ENCODE data around the gene SLC15A4. TPM values are rescaled to one million over a fixed set of nuclear protein-coding genes. Genes with fewer than 3 reads are reported as not detected.
"Not testable (repeated sequence)": the region's sequence is repeated elsewhere in the genome, so short reads cannot be mapped to it uniquely, and the experiment has no call there.

SLC15A4 gene
- total and polyA plus RNA-seq, 4 donors = 7.3 to 25.3 (median 14.9) TPM

DNA sequence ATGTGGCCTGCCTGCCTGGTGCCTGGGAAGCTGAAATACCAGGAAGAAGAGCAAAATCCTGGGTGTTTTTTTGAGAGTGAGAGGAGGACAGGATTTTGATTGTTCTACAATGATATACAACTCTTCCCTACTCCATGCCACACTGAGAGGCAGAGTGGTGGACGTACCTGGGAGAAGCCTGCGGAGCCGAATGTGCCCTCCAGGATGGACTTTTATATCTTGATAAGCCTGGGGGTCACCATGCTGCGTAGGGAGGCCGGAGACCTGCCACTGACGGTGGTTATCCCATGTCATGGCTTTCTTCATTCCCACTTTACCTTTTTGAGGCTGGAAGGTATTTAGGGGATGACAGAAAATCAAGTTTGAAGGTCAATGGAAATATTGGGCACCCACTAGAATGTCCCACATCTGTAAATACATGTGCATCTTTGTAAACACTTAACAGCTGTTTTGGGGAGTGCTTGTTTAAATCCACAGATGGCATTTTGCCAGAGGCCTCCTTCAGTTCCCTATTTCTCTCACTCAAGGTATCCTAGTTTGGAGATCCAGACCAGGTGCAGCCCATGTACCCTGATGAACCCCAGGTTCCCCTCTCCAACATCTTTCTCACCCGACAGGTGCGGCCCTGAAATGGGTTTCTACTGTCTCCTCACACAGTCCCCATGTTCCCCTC lies 28.4 kb upstream of the SLC15A4 start:
- no peak for TF ChIP-seq REST (IDR thresholded peaks at IDR 0.05)
- TF ChIP-seq TAF1 (conservative IDR thresholded peaks at IDR 0.05) = no peak
- no peak for TF ChIP-seq HNF4G (IDR thresholded peaks at IDR 0.05)
- TF ChIP-seq RXRA (IDR thresholded peaks at IDR 0.05) = no peak
- TF ChIP-seq RAD21 (IDR thresholded peaks at IDR 0.05) = no peak
- TF ChIP-seq, protein P1, sequence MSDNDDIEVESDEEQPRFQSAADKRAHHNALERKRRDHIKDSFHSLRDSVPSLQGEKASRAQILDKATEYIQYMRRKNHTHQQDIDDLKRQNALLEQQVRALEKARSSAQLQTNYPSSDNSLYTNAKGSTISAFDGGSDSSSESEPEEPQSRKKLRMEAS (IDR thresholded peaks at IDR 0.05) = no peak
- no peak for TF ChIP-seq EGR1 (IDR thresholded peaks at IDR 0.05; ENCODE audit: low read depth in 2 of 2)
- TF ChIP-seq YY1 (IDR thresholded peaks at IDR 0.05) = no peak
- TF ChIP-seq NR2F2 (IDR thresholded peaks at IDR 0.05) = no peak
- TF ChIP-seq SP1 (IDR thresholded peaks at IDR 0.05) = no peak
- TF ChIP-seq, protein P2, sequence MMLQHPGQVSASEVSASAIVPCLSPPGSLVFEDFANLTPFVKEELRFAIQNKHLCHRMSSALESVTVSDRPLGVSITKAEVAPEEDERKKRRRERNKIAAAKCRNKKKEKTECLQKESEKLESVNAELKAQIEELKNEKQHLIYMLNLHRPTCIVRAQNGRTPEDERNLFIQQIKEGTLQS (IDR thresholded peaks at IDR 0.05) = no peak
- TF ChIP-seq FOXA1 (IDR thresholded peaks at IDR 0.05) = no peak
- TF ChIP-seq JUND (IDR thresholded peaks at IDR 0.05) = no peak
- TF ChIP-seq CTCF (IDR thresholded peaks at IDR 0.05; ENCODE audit: low read depth, low read length, missing input control) = no peak
- no peak for TF ChIP-seq ZBTB33 (IDR thresholded peaks at IDR 0.05)
- TF ChIP-seq FOXA2 (IDR thresholded peaks at IDR 0.05) = no peak
- H3K4me3 ChIP-seq (ENCODE audit: low read depth in 1 of 3, low read length in 3 of 3) = no peak overlapping the region
- no peaks in the 10 kb centered on the region for H3K27me3 ChIP-seq (ENCODE audit: control insufficient read depth in 4 of 4, insufficient read depth in 4 of 4, low read length in 3 of 4)
- H3K9ac ChIP-seq (ENCODE audit: low read depth in 1 of 2, low read length in 2 of 2) = no peak overlapping the region
- peak overlapping the region in 1 of 2 donors; percentile 18 for H3K27ac ChIP-seq (ENCODE audit: low read depth in 1 of 2, low read length in 2 of 2)
- H3K9me3 ChIP-seq (ENCODE audit: control insufficient read depth in 4 of 4, low read length in 3 of 4) = no peaks in the 10 kb centered on the region
- H3K4me1 ChIP-seq (ENCODE audit: control insufficient read depth in 4 of 4, insufficient read depth in 4 of 4, low read length in 3 of 4) = peaks cover 0 to 4% (median 2%) of the 10 kb centered on the region in 4 donors
- no peak for DNase-seq (ENCODE audit: low spot score)
- WGBS = 86% methylated on average over 8 of the region's 8 CpGs
- H3K36me3 ChIP-seq (ENCODE audit: control insufficient read depth in 4 of 4, insufficient read depth in 3 of 4, low read depth in 1 of 4, low read length in 3 of 4) = no peaks in the 10 kb centered on the region

GRCh38 chr12:128851429-128851828 lies 27.7 kb upstream of the SLC15A4 start:
- H3K27ac ChIP-seq (ENCODE audit: low read depth in 1 of 2, low read length in 2 of 2) = not testable (repeated sequence)

More at GRCh38 chr12:128851429-128851828, 27.7 kb upstream of the SLC15A4 start:
- H3K9me3 ChIP-seq (ENCODE audit: control insufficient read depth in 4 of 4, low read length in 3 of 4); H3K36me3 ChIP-seq (ENCODE audit: control insufficient read depth in 4 of 4, insufficient read depth in 3 of 4, low read depth in 1 of 4, low read length in 3 of 4); H3K4me1 ChIP-seq (ENCODE audit: control insufficient read depth in 4 of 4, insufficient read depth in 4 of 4, low read length in 3 of 4); H3K9ac ChIP-seq (ENCODE audit: low read depth in 1 of 2, low read length in 2 of 2); H3K27me3 ChIP-seq (ENCODE audit: control insufficient read depth in 4 of 4, insufficient read depth in 4 of 4, low read length in 3 of 4); H3K4me3 ChIP-seq (ENCODE audit: low read depth in 1 of 3, low read length in 3 of 3); DNase-seq (ENCODE audit: low spot score): not testable (repeated sequence)
- 90% methylated on average over 7 of the region's 7 CpGs for WGBS

Measured in liver (tissue), 9 donors.